MCF 10A (cell line): ENCODE data around the gene EGR1. TPM values are rescaled to one million over a fixed set of nuclear protein-coding genes. Genes with fewer than 3 reads are reported as not detected.

ENCODE experiments used
- BruUV-seq: library from RNA; stranded (reverse); fragments of 400-500 nt; replicated peaks from 2 replicates; lab custom pipeline; 2021; lab: Mats Ljungman, UMichigan
- CTCF ChIA-PET: fragments of 300-600 bp; sonication (Branson Sonifier 250); formaldehyde crosslinking; extraction: SDS; loops from one replicate; lab custom pipeline; 2021; ENCODE audit warnings: antibody characterized with exemption, inconsistent platforms; lab: Yijun Ruan, JAX
- POLR2A ChIA-PET: fragments of 300-600, 350-650 bp; sonication (Branson Sonifier 250); formaldehyde crosslinking; extraction: SDS; loops from one replicate; lab custom pipeline; 2020; ENCODE audit warnings: antibody characterized with exemption, inconsistent platforms; lab: Yijun Ruan, JAX
- DNase-seq: peaks from one replicate; pipeline ENCODE4 v3.0.0-alpha.2; 2018; ENCODE audit not compliant: unreplicated experiment
- H3K27ac Mint-ChIP-seq: one replicate; pipeline ENCODE4 v1.8.0; 2022; ENCODE audit warnings: mild to moderate bottlenecking, low read depth, mixed read lengths; ENCODE audit not compliant: unreplicated experiment
- H3K27me3 Mint-ChIP-seq: one replicate; pipeline ENCODE4 v1.8.0; 2022; ENCODE audit warnings: mixed read lengths; ENCODE audit not compliant: insufficient read depth, unreplicated experiment
- H3K36me3 Mint-ChIP-seq: one replicate; pipeline ENCODE4 v1.8.0; 2022; ENCODE audit warnings: mild to moderate bottlenecking, moderate library complexity, mixed read lengths; ENCODE audit not compliant: insufficient read depth, unreplicated experiment
- H3K4me1 Mint-ChIP-seq: one replicate; pipeline ENCODE4 v1.8.0; 2022; ENCODE audit warnings: mixed read lengths; ENCODE audit not compliant: insufficient read depth, unreplicated experiment
- H3K4me3 Mint-ChIP-seq: one replicate; pipeline ENCODE4 v1.8.0; 2022; ENCODE audit warnings: mild to moderate bottlenecking, moderate library complexity, mixed read lengths; ENCODE audit not compliant: unreplicated experiment
- H3K9me3 Mint-ChIP-seq: one replicate; pipeline ENCODE4 v1.8.0; 2022; ENCODE audit warnings: mixed read lengths; ENCODE audit not compliant: unreplicated experiment
- intact Hi-C: fragments of 100-400 bp; cut with micrococcal nuclease; formaldehyde crosslinking; loops from 2 replicates; pipeline ENCODE4 v1.14.1; 2022
- total RNA-seq: library from RNA; stranded (reverse); gene quantifications from 2 replicates; pipeline ENCODE4 v1.2.3, GENCODE V29; 2022
- TF ChIP-seq, protein P1 (sequence below): fragments of 200-600 bp; IDR thresholded peaks from one replicate; pipeline ENCODE4 v1.8.0; 2022; ENCODE audit warnings: antibody characterized with exemption, mild to moderate bottlenecking; ENCODE audit not compliant: unreplicated experiment

The EGR1 gene
- total RNA-seq, 1 experiment from 2014 or later = 189 TPM

DNA sequence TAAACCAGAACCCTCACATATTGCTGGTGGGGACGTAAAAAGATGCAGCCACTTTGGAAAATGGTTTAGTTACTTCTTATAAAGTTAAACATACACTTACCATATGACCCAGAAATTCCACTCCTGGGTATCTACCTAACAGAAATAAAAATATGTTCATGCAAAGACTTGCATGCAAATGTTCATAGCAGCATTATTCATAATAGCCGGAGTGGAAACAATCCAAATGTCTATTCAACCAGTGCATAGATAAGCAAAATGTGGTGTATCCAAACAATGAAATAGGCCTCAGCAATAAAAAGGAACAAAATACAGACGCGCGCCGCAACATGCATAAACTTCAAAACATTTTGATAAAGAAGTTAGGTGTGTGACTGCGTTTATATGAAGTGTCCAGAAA, 11.6 kb downstream of the EGR1 start:
- H3K9me3 Mint-ChIP-seq = no peaks in the 10 kb centered on the region
- no peak for DNase-seq
- intact Hi-C loops = no loop called here
- ChIA-PET CTCF (no interaction called here), POLR2A (interaction anchor here (1.4 kb wide), 1 partner anchor 10 kb away, joined by 4 read pairs; no protein-coding TSS in a partner anchor)
- no peak overlapping the region for H3K27ac Mint-ChIP-seq
- H3K27me3 Mint-ChIP-seq = no peaks in the 10 kb centered on the region
- peaks cover 7% of the 10 kb centered on the region for H3K36me3 Mint-ChIP-seq
- H3K4me1 Mint-ChIP-seq = no peaks in the 10 kb centered on the region
- BruUV-seq = no TSS peak
- TF ChIP-seq, protein P1, sequence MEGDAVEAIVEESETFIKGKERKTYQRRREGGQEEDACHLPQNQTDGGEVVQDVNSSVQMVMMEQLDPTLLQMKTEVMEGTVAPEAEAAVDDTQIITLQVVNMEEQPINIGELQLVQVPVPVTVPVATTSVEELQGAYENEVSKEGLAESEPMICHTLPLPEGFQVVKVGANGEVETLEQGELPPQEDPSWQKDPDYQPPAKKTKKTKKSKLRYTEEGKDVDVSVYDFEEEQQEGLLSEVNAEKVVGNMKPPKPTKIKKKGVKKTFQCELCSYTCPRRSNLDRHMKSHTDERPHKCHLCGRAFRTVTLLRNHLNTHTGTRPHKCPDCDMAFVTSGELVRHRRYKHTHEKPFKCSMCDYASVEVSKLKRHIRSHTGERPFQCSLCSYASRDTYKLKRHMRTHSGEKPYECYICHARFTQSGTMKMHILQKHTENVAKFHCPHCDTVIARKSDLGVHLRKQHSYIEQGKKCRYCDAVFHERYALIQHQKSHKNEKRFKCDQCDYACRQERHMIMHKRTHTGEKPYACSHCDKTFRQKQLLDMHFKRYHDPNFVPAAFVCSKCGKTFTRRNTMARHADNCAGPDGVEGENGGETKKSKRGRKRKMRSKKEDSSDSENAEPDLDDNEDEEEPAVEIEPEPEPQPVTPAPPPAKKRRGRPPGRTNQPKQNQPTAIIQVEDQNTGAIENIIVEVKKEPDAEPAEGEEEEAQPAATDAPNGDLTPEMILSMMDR = no peak
- no peak overlapping the region for H3K4me3 Mint-ChIP-seq

DNA sequence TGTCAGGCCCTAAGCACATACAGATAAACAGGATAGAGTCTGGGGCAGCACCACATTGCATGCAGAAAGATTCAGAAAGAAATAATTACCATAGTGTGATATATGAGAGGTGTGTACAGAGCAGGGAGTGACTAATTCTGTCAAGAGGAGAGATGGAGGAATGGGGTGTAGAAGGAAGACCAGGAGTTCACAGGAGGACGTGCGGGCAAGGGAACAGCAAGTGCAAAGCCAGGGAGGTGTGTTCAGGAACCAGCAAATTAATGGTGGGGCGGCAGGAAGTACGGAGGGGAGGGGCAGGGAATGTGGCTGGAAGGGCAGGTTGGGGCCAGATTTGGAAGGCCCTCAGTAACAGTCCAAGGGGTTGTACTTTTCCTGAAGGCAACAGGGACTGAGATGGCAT, 17.4 kb downstream of the EGR1 start:
- H3K36me3 Mint-ChIP-seq = no peaks in the 10 kb centered on the region
- DNase-seq = peak; percentile 59
- H3K4me1 Mint-ChIP-seq = peaks cover 17% of the 10 kb centered on the region
- no TSS peak for BruUV-seq
- H3K27me3 Mint-ChIP-seq = no peaks in the 10 kb centered on the region
- ChIA-PET POLR2A (interaction anchor here (0.6 to 4.4 kb wide), 6 partner anchors 9 to 570 kb away, joined by 3 to 32 read pairs (median 4); partner anchors contain the start of gene EGR1), CTCF (interaction anchor here (0.7 to 3.1 kb wide), 3 partner anchors 17 to 22 kb away, joined by 3 to 16 read pairs (median 14); partner anchors contain the start of gene EGR1)
- no peaks in the 10 kb centered on the region for H3K9me3 Mint-ChIP-seq
- TF ChIP-seq, protein P1 = no peak
- intact Hi-C loops = no loop called here
- H3K27ac Mint-ChIP-seq = peak overlapping the region; percentile 2
- H3K4me3 Mint-ChIP-seq = no peak overlapping the region

DNA sequence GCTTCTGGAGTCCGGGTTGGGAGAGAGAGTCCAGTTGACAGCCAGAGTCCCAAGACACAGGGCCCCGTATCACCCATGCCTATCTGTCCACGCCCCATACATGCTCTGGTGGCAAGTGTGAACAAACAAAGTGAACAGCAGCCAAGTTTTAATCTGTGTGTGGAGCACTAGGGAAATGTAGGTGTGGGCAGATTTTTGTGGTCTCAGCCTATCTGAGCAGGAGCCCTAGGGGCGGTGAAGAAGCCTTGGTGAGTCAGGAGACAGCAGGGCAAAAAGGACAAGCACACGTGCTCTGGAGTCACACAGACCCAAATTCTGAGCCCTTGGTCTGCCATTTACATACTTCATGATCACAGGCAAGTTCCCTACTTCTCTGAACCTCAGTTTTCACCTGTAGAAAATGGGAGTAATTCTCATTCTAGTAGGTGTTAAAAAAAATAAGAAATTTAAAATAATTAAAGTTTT, 23.2 kb downstream of the EGR1 start:
- no TSS peak for BruUV-seq
- intact Hi-C loops = no loop called here
- ChIA-PET CTCF (no interaction called here), POLR2A (interaction anchor here (0.7 kb wide), 1 partner anchor 52 kb away, joined by 3 read pairs; no protein-coding TSS in a partner anchor)
- Mint-ChIP-seq H3K4me3 (peak overlapping the region; percentile 6), H3K9me3 (no peaks in the 10 kb centered on the region), H3K27ac (peak overlapping the region; percentile 51), H3K27me3 (no peaks in the 10 kb centered on the region), H3K36me3 (peaks cover 6% of the 10 kb centered on the region), H3K4me1 (peaks cover 43% of the 10 kb centered on the region)
- TF ChIP-seq, protein P1 = no peak
- peak; percentile 86 for DNase-seq

DNA sequence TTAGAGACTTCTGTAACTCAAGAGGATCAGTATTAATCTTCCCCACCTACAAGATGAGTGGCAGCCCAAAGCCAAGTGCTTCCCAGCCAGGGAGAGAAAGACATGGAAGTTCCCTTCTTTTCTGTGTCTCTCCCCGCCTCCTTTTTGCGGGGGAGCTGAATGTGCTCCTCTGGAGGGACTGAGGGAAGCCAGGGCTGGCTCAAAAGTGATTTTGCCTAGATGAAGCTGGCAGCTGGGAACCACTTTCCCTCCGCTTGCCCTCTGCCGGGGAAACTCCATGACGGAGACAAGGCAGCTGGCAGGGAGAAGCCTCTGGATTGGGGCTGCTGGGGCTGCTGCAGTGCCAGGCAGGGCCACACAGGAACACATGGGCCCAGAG, 24.4 kb downstream of the EGR1 start:
- no TSS peak for BruUV-seq
- intact Hi-C loops = no loop called here
- H3K27ac Mint-ChIP-seq = no peak overlapping the region
- no peak overlapping the region for H3K4me3 Mint-ChIP-seq
- ChIA-PET POLR2A (interaction anchor here (0.5 to 2.9 kb wide), 6 partner anchors 12 to 54 kb away, joined by 3 to 37 read pairs (median 6); partner anchors contain the start of genes EGR1 and ETF1), CTCF (interaction anchor here (0.6 to 2.5 kb wide), 7 partner anchors 9 to 50 kb away, joined by 3 to 15 read pairs (median 6); partner anchors contain the start of gene EGR1)
- DNase-seq = no peak
- H3K9me3 Mint-ChIP-seq = no peaks in the 10 kb centered on the region
- H3K27me3 Mint-ChIP-seq = no peaks in the 10 kb centered on the region
- H3K36me3 Mint-ChIP-seq = peaks cover 6% of the 10 kb centered on the region
- TF ChIP-seq, protein P1 = no peak
- H3K4me1 Mint-ChIP-seq = peaks cover 43% of the 10 kb centered on the region
